Astrocyte (in vitro differentiated cells and primary cell): ENCODE results near the gene LSMEM2. TPM values are rescaled to one million over a fixed set of nuclear protein-coding genes. Genes with fewer than 3 reads are reported as not detected.
A peak's percentile ranks its signal among the peaks of the same experiment; 100 is the strongest.

Experiments
- DNase-seq: peaks from one replicate; pipeline ENCODE4 v3.0.0-alpha.2; 2010; ENCODE audit warnings: low read depth
- FAIRE-seq: peaks from 2 replicates; lab custom pipeline; 2011; peaks lifted over from hg19 to GRCh38; lab: Jason Lieb, UNC
- H2AFZ ChIP-seq: 2 replicates; pipeline ENCODE4 v1.6.0; 2012; ENCODE audit warnings: low read depth, low read length, inconsistent platforms
- H3K27ac ChIP-seq: 2 replicates; pipeline ENCODE4 v1.5.1; 2011; ENCODE audit warnings: low read depth, low read length, inconsistent platforms
- H3K27me3 ChIP-seq: 2 replicates; pipeline ENCODE4 v1.6.0; 2011; ENCODE audit warnings: low read length, inconsistent platforms; ENCODE audit not compliant: insufficient read depth
- H3K36me3 ChIP-seq: 2 replicates; pipeline ENCODE4 v1.5.1; 2011; ENCODE audit warnings: low read length, inconsistent platforms; ENCODE audit not compliant: insufficient read depth
- H3K4me1 ChIP-seq: 2 replicates; pipeline ENCODE4 v1.5.1; 2011; ENCODE audit warnings: low read length, inconsistent platforms; ENCODE audit not compliant: insufficient read depth
- H3K4me2 ChIP-seq: 2 replicates; pipeline ENCODE4 v1.6.0; 2012; ENCODE audit warnings: low read length, inconsistent platforms
- H3K4me3 ChIP-seq: 2 replicates; pipeline ENCODE4 v1.5.1; 2011; ENCODE audit warnings: low read depth, mild to moderate bottlenecking, low read length, inconsistent platforms; ENCODE audit not compliant: insufficient read depth
- H3K79me2 ChIP-seq: 2 replicates; pipeline ENCODE4 v1.6.0; 2012; ENCODE audit warnings: mild to moderate bottlenecking, low read length, inconsistent platforms; ENCODE audit not compliant: insufficient read depth
- H3K9ac ChIP-seq: 2 replicates; pipeline ENCODE4 v1.6.0; 2012; ENCODE audit warnings: mild to moderate bottlenecking, low read length, inconsistent platforms
- H3K9me3 ChIP-seq: 2 replicates; pipeline ENCODE4 v1.5.1; 2012; ENCODE audit warnings: low read depth, mild to moderate bottlenecking, low read length, inconsistent platforms; ENCODE audit not compliant: insufficient read depth
- H4K20me1 ChIP-seq: 2 replicates; pipeline ENCODE4 v1.6.0; 2012; ENCODE audit warnings: low read length, inconsistent platforms; ENCODE audit not compliant: insufficient read depth
- H3K27ac Mint-ChIP-seq: one replicate; pipeline ENCODE4 v1.8.0; 2021; ENCODE audit warnings: mild to moderate bottlenecking, mixed read lengths; ENCODE audit not compliant: unreplicated experiment
- H3K27me3 Mint-ChIP-seq: one replicate; pipeline ENCODE4 v1.8.0; 2021; ENCODE audit warnings: low read depth, mixed read lengths; ENCODE audit not compliant: unreplicated experiment
- H3K36me3 Mint-ChIP-seq: one replicate; pipeline ENCODE4 v1.8.0; 2021; ENCODE audit warnings: low read depth, mixed read lengths; ENCODE audit not compliant: unreplicated experiment
- H3K4me1 Mint-ChIP-seq: one replicate; pipeline ENCODE4 v1.8.0; 2021; ENCODE audit warnings: low read depth, mixed read lengths; ENCODE audit not compliant: unreplicated experiment
- H3K4me3 Mint-ChIP-seq: one replicate; pipeline ENCODE4 v1.8.0; 2021; ENCODE audit warnings: mild to moderate bottlenecking, moderate library complexity, mixed read lengths; ENCODE audit not compliant: unreplicated experiment
- H3K9me3 Mint-ChIP-seq: one replicate; pipeline ENCODE4 v1.8.0; 2021; ENCODE audit warnings: mild to moderate bottlenecking, mixed read lengths; ENCODE audit not compliant: unreplicated experiment
- CTCF ChIP-seq: IDR thresholded peaks from 2 replicates; pipeline ENCODE4 v1.5.1; 2011; ENCODE audit warnings: low read depth, mild to moderate bottlenecking, inconsistent platforms, low read length, moderate library complexity; ENCODE audit not compliant: insufficient read depth
- EZH2 ChIP-seq: IDR thresholded peaks from 2 replicates; pipeline ENCODE4 v1.6.1; 2012; ENCODE audit warnings: mild to moderate bottlenecking, low read length, inconsistent platforms; ENCODE audit not compliant: insufficient read depth
- total RNA-seq: library from RNA; stranded (reverse); gene quantifications from 2 replicates; pipeline ENCODE4 v1.2.1, GENCODE V29; 2021

Gene LSMEM2
- total RNA-seq, 1 donor from 2014 or later, result 0.30 TPM

GRCh38 chr3:50248387-50248786, 30.5 kb upstream of the LSMEM2 start:
- no peak overlapping the region for H3K4me3 Mint-ChIP-seq
- H3K4me1 Mint-ChIP-seq, result peaks cover 57% of the 10 kb centered on the region
- Histone ChIP-seq H2AFZ (no peak overlapping the region), H4K20me1 (peaks cover 75% of the 10 kb centered on the region), H3K4me1 (peaks cover 78% of the 10 kb centered on the region), H3K79me2 (peaks cover 93% of the 10 kb centered on the region), H3K36me3 (peaks cover 6% of the 10 kb centered on the region), H3K4me2 (peak overlapping the region; percentile 57), H3K27ac (peak overlapping the region; percentile 62), H3K9me3 (no peaks in the 10 kb centered on the region), H3K9ac (peak overlapping the region; percentile 78), H3K4me3 (no peak overlapping the region), H3K27me3 (no peaks in the 10 kb centered on the region)
- FAIRE-seq, result no peak
- H3K27me3 Mint-ChIP-seq, result no peaks in the 10 kb centered on the region
- no peak for TF ChIP-seq EZH2
- TF ChIP-seq CTCF, result no peak
- peak overlapping the region; percentile 62 for H3K27ac Mint-ChIP-seq
- no peaks in the 10 kb centered on the region for H3K9me3 Mint-ChIP-seq
- DNase-seq, result no peak
- H3K36me3 Mint-ChIP-seq, result peaks cover 10% of the 10 kb centered on the region

- FAIRE-seq (no peak), DNase-seq (no peak)
- H3K4me3 ChIP-seq, result no peak overlapping the region
- H3K9me3 Mint-ChIP-seq, result no peaks in the 10 kb centered on the region
- H3K79me2 ChIP-seq, result peaks cover 92% of the 10 kb centered on the region
- peaks cover 7% of the 10 kb centered on the region for H3K36me3 Mint-ChIP-seq
- H3K4me1 Mint-ChIP-seq, result peaks cover 56% of the 10 kb centered on the region
- peaks cover 77% of the 10 kb centered on the region for H3K4me1 ChIP-seq
- no peak for TF ChIP-seq CTCF
- TF ChIP-seq EZH2, result no peak
- H3K27me3 ChIP-seq, result no peaks in the 10 kb centered on the region
- H3K9me3 ChIP-seq, result no peaks in the 10 kb centered on the region
- H4K20me1 ChIP-seq, result peaks cover 78% of the 10 kb centered on the region
- H3K4me3 Mint-ChIP-seq, result no peak overlapping the region
- peaks cover 8% of the 10 kb centered on the region for H3K36me3 ChIP-seq
- H3K4me2 ChIP-seq, result no peak overlapping the region
- H3K27me3 Mint-ChIP-seq, result no peaks in the 10 kb centered on the region
- H3K27ac ChIP-seq, result no peak overlapping the region
- H3K27ac Mint-ChIP-seq, result peak overlapping the region; percentile 75
- no peak overlapping the region for H2AFZ ChIP-seq
- no peak overlapping the region for H3K9ac ChIP-seq
Observed at GRCh38 chr3:50249457-50249856, 29.4 kb upstream of the LSMEM2 start.

GRCh38 chr3:50250514-50250913, 28.4 kb upstream of the LSMEM2 start:
- peaks cover 8% of the 10 kb centered on the region for H3K36me3 ChIP-seq
- H3K9me3 ChIP-seq, result no peaks in the 10 kb centered on the region
- H2AFZ ChIP-seq, result no peak overlapping the region
- Mint-ChIP-seq H3K9me3 (no peaks in the 10 kb centered on the region), H3K4me1 (peaks cover 51% of the 10 kb centered on the region), H3K27me3 (no peaks in the 10 kb centered on the region), H3K4me3 (no peak overlapping the region), H3K27ac (no peak overlapping the region), H3K36me3 (peaks cover 5% of the 10 kb centered on the region)
- no peak for TF ChIP-seq CTCF
- TF ChIP-seq EZH2, result no peak
- peaks cover 85% of the 10 kb centered on the region for H4K20me1 ChIP-seq
- H3K27ac ChIP-seq, result no peak overlapping the region
- no peaks in the 10 kb centered on the region for H3K27me3 ChIP-seq
- FAIRE-seq (no peak), DNase-seq (no peak)
- H3K4me1 ChIP-seq, result peaks cover 78% of the 10 kb centered on the region
- no peak overlapping the region for H3K9ac ChIP-seq
- H3K4me2 ChIP-seq, result no peak overlapping the region
- H3K4me3 ChIP-seq, result no peak overlapping the region
- H3K79me2 ChIP-seq, result peaks cover 93% of the 10 kb centered on the region
